ENCODE data around the gene KCNMA1.

Gene KCNMA1

DNA sequence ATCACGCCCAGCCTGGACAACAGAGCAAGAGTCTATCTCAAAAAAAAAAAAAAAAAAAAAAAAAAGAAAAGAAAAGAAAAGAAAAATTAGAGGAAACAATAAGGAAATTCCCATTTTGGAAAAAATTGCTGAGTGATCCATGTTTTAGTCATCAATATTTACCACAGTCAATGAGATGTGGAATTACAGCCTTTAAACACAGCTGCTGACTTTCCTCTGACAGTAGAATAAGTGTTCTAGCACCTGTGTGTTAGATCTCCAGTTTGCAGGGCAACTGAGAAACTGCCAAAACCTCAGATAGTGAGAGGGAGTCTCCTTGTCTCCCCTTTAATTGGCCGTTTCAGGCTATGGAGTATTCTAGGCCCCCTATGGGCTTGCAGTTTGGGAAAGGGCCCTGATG, 520.1 kb downstream of the KCNMA1 start:
- Mint-ChIP-seq H3K27me3 (no peaks in the 10 kb centered on the region), H3K36me3 (no peaks in the 10 kb centered on the region), H3K4me1 (no peaks in the 10 kb centered on the region), H3K9me3 (no peaks in the 10 kb centered on the region), H3K27ac (no peak overlapping the region), H3K4me3 (no peak overlapping the region)
- ATAC-seq = no peak

GRCh38 chr10:77116904-77117303, 520.7 kb downstream of the KCNMA1 start:
- Mint-ChIP-seq H3K27me3 (no peaks in the 10 kb centered on the region), H3K9me3 (no peaks in the 10 kb centered on the region), H3K4me3 (no peak overlapping the region), H3K36me3 (no peaks in the 10 kb centered on the region), H3K27ac (no peak overlapping the region), H3K4me1 (no peaks in the 10 kb centered on the region)
- no peak for ATAC-seq

DNA sequence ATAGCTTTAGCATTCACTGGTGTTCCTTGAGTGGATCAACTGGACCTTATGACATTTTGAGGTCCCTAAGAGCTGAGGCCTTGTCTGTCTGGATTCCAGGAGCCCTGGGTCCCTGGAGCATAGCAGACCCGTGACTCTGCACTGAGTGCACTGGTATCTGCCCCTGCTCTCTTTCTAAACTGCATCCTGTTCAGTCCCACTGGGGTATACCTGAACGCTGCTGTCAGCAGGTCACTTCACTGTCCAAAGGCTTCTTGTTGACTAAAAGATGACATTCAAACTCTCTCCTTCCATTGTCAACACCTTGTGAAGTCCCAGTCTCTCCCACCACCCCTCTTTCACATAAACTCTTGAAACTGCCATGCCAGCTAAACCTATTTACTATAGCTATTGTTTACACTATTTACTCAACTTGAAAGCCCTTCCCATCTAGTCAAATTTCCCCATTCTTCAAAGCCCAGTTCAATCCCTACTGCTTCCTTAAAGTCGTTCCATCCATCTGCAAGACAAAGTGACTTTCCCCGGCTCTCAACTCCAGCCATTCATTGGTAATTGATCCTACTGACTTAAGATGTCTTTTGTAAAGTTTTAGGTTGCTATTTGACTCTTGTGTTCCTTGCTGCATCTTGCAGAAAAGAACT, 523.3 kb downstream of the KCNMA1 start:
- Mint-ChIP-seq H3K27ac (no peak overlapping the region), H3K27me3 (no peaks in the 10 kb centered on the region), H3K9me3 (no peaks in the 10 kb centered on the region), H3K4me3 (no peak overlapping the region), H3K36me3 (no peaks in the 10 kb centered on the region), H3K4me1 (no peaks in the 10 kb centered on the region)
- ATAC-seq = no peak

GRCh38 chr10:77111611-77112550, 525.7 kb downstream of the KCNMA1 start:
- Mint-ChIP-seq H3K27ac (no peak overlapping the region), H3K4me3 (no peak overlapping the region), H3K27me3 (no peaks in the 10 kb centered on the region), H3K36me3 (no peaks in the 10 kb centered on the region), H3K4me1 (no peaks in the 10 kb centered on the region), H3K9me3 (no peaks in the 10 kb centered on the region)
- no peak for ATAC-seq

GRCh38 chr10:77110757-77111156, 526.9 kb downstream of the KCNMA1 start:
- Mint-ChIP-seq H3K9me3 (no peaks in the 10 kb centered on the region), H3K4me1 (no peaks in the 10 kb centered on the region), H3K36me3 (no peaks in the 10 kb centered on the region), H3K27me3 (no peaks in the 10 kb centered on the region), H3K4me3 (no peak overlapping the region), H3K27ac (no peak overlapping the region)
- no peak for ATAC-seq

DNA sequence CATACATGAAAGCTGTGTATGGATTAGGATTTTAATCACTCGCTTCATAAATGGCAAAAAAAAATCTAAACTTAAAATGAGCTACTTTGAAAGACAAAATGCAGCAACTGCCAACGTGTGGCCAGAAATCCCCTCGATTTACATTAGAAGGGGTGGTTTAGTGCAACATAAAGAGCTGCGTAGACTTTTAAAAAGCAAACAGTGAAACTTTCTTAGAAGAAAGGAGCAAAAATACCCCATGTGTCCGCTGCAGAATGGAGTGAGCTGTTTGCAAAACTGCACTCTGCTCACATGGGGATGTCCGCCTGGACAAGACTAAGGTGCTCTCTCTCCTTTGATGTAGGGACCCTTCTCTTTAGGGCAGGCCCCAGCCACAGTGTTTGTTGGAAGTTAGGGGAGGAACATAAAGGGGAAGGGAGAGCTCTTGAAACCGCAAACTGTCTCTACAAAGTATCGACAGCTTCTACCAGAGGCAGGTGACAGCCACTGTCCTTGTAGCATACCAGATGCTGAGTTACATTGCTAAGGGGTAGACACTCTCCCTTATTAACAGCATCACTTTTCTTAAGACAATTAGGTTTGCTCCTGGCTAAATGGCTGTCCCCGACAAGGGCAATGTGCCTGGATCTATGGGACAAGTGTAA, 528.1 kb downstream of the KCNMA1 start:
- ATAC-seq = no peak
- Mint-ChIP-seq H3K27me3 (no peaks in the 10 kb centered on the region), H3K4me1 (no peaks in the 10 kb centered on the region), H3K4me3 (no peak overlapping the region), H3K27ac (no peak overlapping the region), H3K36me3 (no peaks in the 10 kb centered on the region), H3K9me3 (no peaks in the 10 kb centered on the region)

GRCh38 chr10:77106676-77107075, 530.9 kb downstream of the KCNMA1 start:
- Mint-ChIP-seq H3K27ac (no peak overlapping the region), H3K4me1 (no peaks in the 10 kb centered on the region), H3K36me3 (no peaks in the 10 kb centered on the region), H3K9me3 (no peaks in the 10 kb centered on the region), H3K4me3 (no peak overlapping the region), H3K27me3 (no peaks in the 10 kb centered on the region)
- no peak for ATAC-seq

- no peak for ATAC-seq
- no peaks in the 10 kb centered on the region for H3K4me1 Mint-ChIP-seq
- H3K4me3 Mint-ChIP-seq = no peak overlapping the region
- no peaks in the 10 kb centered on the region for H3K36me3 Mint-ChIP-seq
- no peaks in the 10 kb centered on the region for H3K27me3 Mint-ChIP-seq
- no peak overlapping the region for H3K27ac Mint-ChIP-seq
- no peaks in the 10 kb centered on the region for H3K9me3 Mint-ChIP-seq
Observed at GRCh38 chr10:77105761-77106221, 531.8 kb downstream of the KCNMA1 start.

GRCh38 chr10:77104459-77104980, 533.1 kb downstream of the KCNMA1 start:
- Mint-ChIP-seq H3K9me3 (no peaks in the 10 kb centered on the region), H3K27ac (no peak overlapping the region), H3K27me3 (no peaks in the 10 kb centered on the region)

GRCh38 chr10:77103213-77103612, 534.4 kb downstream of the KCNMA1 start:
- H3K4me3 Mint-ChIP-seq = no peak overlapping the region
- no peaks in the 10 kb centered on the region for H3K27me3 Mint-ChIP-seq
- H3K27ac Mint-ChIP-seq = no peak overlapping the region
- no peak for ATAC-seq
- no peaks in the 10 kb centered on the region for H3K4me1 Mint-ChIP-seq
- H3K36me3 Mint-ChIP-seq = no peaks in the 10 kb centered on the region
- H3K9me3 Mint-ChIP-seq = no peaks in the 10 kb centered on the region

More at GRCh38 chr10:77104459-77104980, 533.1 kb downstream of the KCNMA1 start:
- no peak overlapping the region for H3K4me3 Mint-ChIP-seq
- H3K4me1 Mint-ChIP-seq = no peaks in the 10 kb centered on the region
- no peaks in the 10 kb centered on the region for H3K36me3 Mint-ChIP-seq
- ATAC-seq = no peak

- Mint-ChIP-seq H3K27ac (no peak overlapping the region), H3K9me3 (no peaks in the 10 kb centered on the region), H3K36me3 (no peaks in the 10 kb centered on the region), H3K27me3 (no peaks in the 10 kb centered on the region), H3K4me3 (no peak overlapping the region), H3K4me1 (no peaks in the 10 kb centered on the region)
- no peak for ATAC-seq
Observed at GRCh38 chr10:77101341-77101740, 536.3 kb downstream of the KCNMA1 start.

- H3K4me3 Mint-ChIP-seq = no peak overlapping the region
- no peaks in the 10 kb centered on the region for H3K27me3 Mint-ChIP-seq
- no peaks in the 10 kb centered on the region for H3K36me3 Mint-ChIP-seq
- H3K9me3 Mint-ChIP-seq = no peaks in the 10 kb centered on the region
- no peak overlapping the region for H3K27ac Mint-ChIP-seq
- ATAC-seq = no peak
- no peaks in the 10 kb centered on the region for H3K4me1 Mint-ChIP-seq
Observed at GRCh38 chr10:77099136-77099535, 538.5 kb downstream of the KCNMA1 start.

DNA sequence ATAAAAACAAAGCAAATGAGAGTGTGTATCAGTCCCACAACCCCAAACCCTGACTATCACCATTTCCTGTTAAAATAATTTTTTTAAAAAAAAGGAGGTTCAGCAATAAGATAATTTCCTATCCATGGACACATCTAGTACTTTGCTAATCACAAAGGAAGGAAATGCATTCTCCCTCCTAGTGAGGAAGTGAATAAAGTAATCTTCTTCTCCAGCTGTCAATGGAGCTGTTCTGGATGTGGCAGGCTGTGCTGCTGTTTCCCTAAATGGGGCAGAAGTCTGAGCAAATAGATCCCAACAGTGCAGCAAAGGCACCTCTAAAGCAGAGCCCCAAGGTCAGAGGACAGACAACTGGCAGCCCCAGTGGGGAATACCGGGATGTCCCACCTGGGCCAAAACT, 540.0 kb downstream of the KCNMA1 start:
- no peaks in the 10 kb centered on the region for H3K4me1 Mint-ChIP-seq
- no peak overlapping the region for H3K27ac Mint-ChIP-seq
- no peaks in the 10 kb centered on the region for H3K9me3 Mint-ChIP-seq
- H3K36me3 Mint-ChIP-seq = no peaks in the 10 kb centered on the region
- H3K4me3 Mint-ChIP-seq = no peak overlapping the region
- ATAC-seq = no peak
- no peaks in the 10 kb centered on the region for H3K27me3 Mint-ChIP-seq

- Mint-ChIP-seq H3K36me3 (no peaks in the 10 kb centered on the region), H3K4me1 (no peaks in the 10 kb centered on the region)
- ATAC-seq = no peak
Observed at GRCh38 chr10:77093126-77093525, 544.5 kb downstream of the KCNMA1 start.

DNA sequence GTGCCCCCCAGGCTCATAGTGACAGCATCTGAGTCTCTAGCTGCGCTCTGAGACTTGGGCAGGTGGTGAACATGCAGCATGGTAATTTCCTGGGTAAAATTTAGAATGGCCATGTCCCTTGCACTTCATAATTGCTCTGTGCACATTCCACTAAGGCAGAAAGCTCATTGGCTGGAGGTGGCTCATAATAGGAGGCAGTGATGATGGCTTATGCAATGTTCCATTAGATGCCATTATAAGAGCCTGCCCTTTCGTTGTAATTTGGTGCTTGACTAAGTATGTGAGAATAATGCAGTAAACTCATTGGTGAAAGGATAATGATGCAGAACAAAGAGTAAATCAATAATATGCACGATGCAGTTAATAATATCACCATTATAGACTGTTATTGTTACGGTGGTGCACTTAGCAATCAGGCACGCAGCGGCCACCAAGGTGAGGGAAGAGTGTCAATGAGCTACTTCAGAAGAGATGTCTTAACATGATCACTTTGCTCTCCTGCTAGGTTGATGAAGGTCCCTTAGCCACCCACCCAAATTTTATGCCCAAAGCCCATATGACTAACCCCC, 545.9 kb downstream of the KCNMA1 start:
- H3K27ac Mint-ChIP-seq = no peak overlapping the region
- no peak for ATAC-seq
- no peaks in the 10 kb centered on the region for H3K36me3 Mint-ChIP-seq

More at GRCh38 chr10:77093126-77093525, 544.5 kb downstream of the KCNMA1 start:
- Mint-ChIP-seq H3K4me3 (no peak overlapping the region), H3K27me3 (no peaks in the 10 kb centered on the region), H3K27ac (no peak overlapping the region), H3K9me3 (no peaks in the 10 kb centered on the region)

More for the DNA sequence above, 545.9 kb downstream of the KCNMA1 start:
- H3K4me3 Mint-ChIP-seq = no peak overlapping the region
- no peaks in the 10 kb centered on the region for H3K9me3 Mint-ChIP-seq
- H3K4me1 Mint-ChIP-seq = no peaks in the 10 kb centered on the region
- no peaks in the 10 kb centered on the region for H3K27me3 Mint-ChIP-seq
